Fibroblast of lung (primary cell): Measurements from ENCODE around the gene ATOSB.

Experiments used
- CTCF ChIP-seq, 2 donors: IDR thresholded peaks in 1 of 2; conservative IDR thresholded peaks in 1 of 2; 1 replicate in 1 of 2; 2 replicates in 1 of 2; pipeline ENCODE4 v1.5.1; 2011 to 2012; ENCODE audit warnings: low read length in 2 of 2, control low read depth in 1 of 2, inconsistent platforms in 1 of 2, low read depth in 1 of 2, mild to moderate bottlenecking in 1 of 2
- EZH2 ChIP-seq: IDR thresholded peaks from 2 replicates; pipeline ENCODE4 v1.5.1; 2012; ENCODE audit warnings: low read length, control low read depth, mild to moderate bottlenecking; ENCODE audit errors: missing control alignments

- TF ChIP-seq CTCF (conservative IDR thresholded peaks at IDR 0.05 in 1 of 2, IDR thresholded peaks at IDR 0.05 in 1 of 2; ENCODE audit: low read depth in 1 of 2, low read length in 2 of 2) = no peak
- TF ChIP-seq EZH2 = no peak
Measured at GRCh38 chr9:35085078-35085477, 30.6 kb downstream of the ATOSB start.
